ENCODE data around the gene LRRK1. TPM values are rescaled to one million over a fixed set of nuclear protein-coding genes. Genes with fewer than 3 reads are reported as not detected.

Gene LRRK1
- total RNA-seq, 1 donor from 2014 or later = 4.2 TPM

- Histone ChIP-seq H3K4me3 (ENCODE audit: low read depth, low read length) (no peak overlapping the region), H3K27me3 (ENCODE audit: control insufficient read depth, insufficient read depth, low read length) (no peaks in the 10 kb centered on the region), H3K36me3 (ENCODE audit: control insufficient read depth, insufficient read depth, low read length) (no peaks in the 10 kb centered on the region)
- no peak for DNase-seq (ENCODE audit: low read depth)
- no peak for FAIRE-seq
- no peak for TF ChIP-seq CTCF (IDR thresholded peaks at IDR 0.05; ENCODE audit: insufficient read depth, low read length, severe bottlenecking)
Measured at GRCh38 chr15:100934166-100934565, 15.0 kb downstream of the LRRK1 start.

GRCh38 chr15:100934726-100935125 lies 15.6 kb downstream of the LRRK1 start:
- FAIRE-seq (no peak), DNase-seq (ENCODE audit: low read depth) (no peak)
- TF ChIP-seq CTCF (IDR thresholded peaks at IDR 0.05; ENCODE audit: insufficient read depth, low read length, severe bottlenecking) = no peak

GRCh38 chr15:100937171-100937570 lies 18.0 kb downstream of the LRRK1 start:
- Histone ChIP-seq H3K27me3 (ENCODE audit: control insufficient read depth, insufficient read depth, low read length) (no peaks in the 10 kb centered on the region), H3K4me3 (ENCODE audit: low read depth, low read length) (no peak overlapping the region), H3K36me3 (ENCODE audit: control insufficient read depth, insufficient read depth, low read length) (no peaks in the 10 kb centered on the region)
- FAIRE-seq = no peak
- DNase-seq (ENCODE audit: low read depth) = no peak
- no peak for TF ChIP-seq CTCF (IDR thresholded peaks at IDR 0.05; ENCODE audit: insufficient read depth, low read length, severe bottlenecking)

More at GRCh38 chr15:100934726-100935125, 15.6 kb downstream of the LRRK1 start:
- Histone ChIP-seq H3K27me3 (ENCODE audit: control insufficient read depth, insufficient read depth, low read length) (no peaks in the 10 kb centered on the region), H3K4me3 (ENCODE audit: low read depth, low read length) (no peak overlapping the region), H3K36me3 (ENCODE audit: control insufficient read depth, insufficient read depth, low read length) (no peaks in the 10 kb centered on the region)

GRCh38 chr15:100939791-100940190 lies 20.6 kb downstream of the LRRK1 start:
- DNase-seq (ENCODE audit: low read depth) = no peak
- FAIRE-seq = no peak
- Histone ChIP-seq H3K27me3 (ENCODE audit: control insufficient read depth, insufficient read depth, low read length) (no peaks in the 10 kb centered on the region), H3K4me3 (ENCODE audit: low read depth, low read length) (no peak overlapping the region), H3K36me3 (ENCODE audit: control insufficient read depth, insufficient read depth, low read length) (no peaks in the 10 kb centered on the region)
- no peak for TF ChIP-seq CTCF (IDR thresholded peaks at IDR 0.05; ENCODE audit: insufficient read depth, low read length, severe bottlenecking)

GRCh38 chr15:100940767-100941379 lies 21.7 kb downstream of the LRRK1 start:
- no peak for DNase-seq (ENCODE audit: low read depth)
- TF ChIP-seq CTCF (IDR thresholded peaks at IDR 0.05; ENCODE audit: insufficient read depth, low read length, severe bottlenecking) = no peak

GRCh38 chr15:100941536-100941935 lies 22.4 kb downstream of the LRRK1 start:
- Histone ChIP-seq H3K4me3 (ENCODE audit: low read depth, low read length) (no peak overlapping the region), H3K27me3 (ENCODE audit: control insufficient read depth, insufficient read depth, low read length) (no peaks in the 10 kb centered on the region), H3K36me3 (ENCODE audit: control insufficient read depth, insufficient read depth, low read length) (no peaks in the 10 kb centered on the region)
- TF ChIP-seq CTCF (IDR thresholded peaks at IDR 0.05; ENCODE audit: insufficient read depth, low read length, severe bottlenecking) = no peak
- FAIRE-seq (no peak), DNase-seq (ENCODE audit: low read depth) (no peak)

More at GRCh38 chr15:100940767-100941379, 21.7 kb downstream of the LRRK1 start:
- Histone ChIP-seq H3K36me3 (ENCODE audit: control insufficient read depth, insufficient read depth, low read length) (no peaks in the 10 kb centered on the region), H3K4me3 (ENCODE audit: low read depth, low read length) (no peak overlapping the region), H3K27me3 (ENCODE audit: control insufficient read depth, insufficient read depth, low read length) (no peaks in the 10 kb centered on the region)
- FAIRE-seq = peak; percentile 98

All from bronchial epithelial cell (primary cell).